ENCODE results near the gene MICAL2. TPM values are rescaled to one million over a fixed set of nuclear protein-coding genes. Genes with fewer than 3 reads are reported as not detected.
"Not testable (repeated sequence)": the region's sequence is repeated elsewhere in the genome, so short reads cannot be mapped to it uniquely, and the experiment has no call there.

The MICAL2 gene
- polyA plus RNA-seq, 1 donor = 18.7 TPM

DNA sequence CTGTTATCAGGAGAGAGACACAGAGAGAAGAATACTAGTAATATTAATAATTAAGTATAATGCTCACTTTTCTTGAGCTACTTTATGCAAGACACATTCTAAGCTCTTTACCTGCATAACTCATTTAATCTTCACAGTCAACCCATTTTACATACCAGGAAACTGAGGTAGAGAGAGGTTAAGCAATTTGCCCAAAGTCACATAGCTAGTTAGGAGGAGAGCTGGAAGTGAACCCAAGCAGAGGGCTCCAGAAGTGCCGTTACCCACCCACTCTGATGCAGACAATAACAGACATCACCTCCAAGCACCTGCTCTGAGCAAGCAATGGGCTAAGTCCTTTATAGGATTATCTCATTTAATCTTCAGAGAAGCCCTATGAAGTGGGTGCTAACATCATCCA, 24.8 kb downstream of the MICAL2 start:
- DNase-seq (ENCODE audit: low read depth) = no peak

DNA sequence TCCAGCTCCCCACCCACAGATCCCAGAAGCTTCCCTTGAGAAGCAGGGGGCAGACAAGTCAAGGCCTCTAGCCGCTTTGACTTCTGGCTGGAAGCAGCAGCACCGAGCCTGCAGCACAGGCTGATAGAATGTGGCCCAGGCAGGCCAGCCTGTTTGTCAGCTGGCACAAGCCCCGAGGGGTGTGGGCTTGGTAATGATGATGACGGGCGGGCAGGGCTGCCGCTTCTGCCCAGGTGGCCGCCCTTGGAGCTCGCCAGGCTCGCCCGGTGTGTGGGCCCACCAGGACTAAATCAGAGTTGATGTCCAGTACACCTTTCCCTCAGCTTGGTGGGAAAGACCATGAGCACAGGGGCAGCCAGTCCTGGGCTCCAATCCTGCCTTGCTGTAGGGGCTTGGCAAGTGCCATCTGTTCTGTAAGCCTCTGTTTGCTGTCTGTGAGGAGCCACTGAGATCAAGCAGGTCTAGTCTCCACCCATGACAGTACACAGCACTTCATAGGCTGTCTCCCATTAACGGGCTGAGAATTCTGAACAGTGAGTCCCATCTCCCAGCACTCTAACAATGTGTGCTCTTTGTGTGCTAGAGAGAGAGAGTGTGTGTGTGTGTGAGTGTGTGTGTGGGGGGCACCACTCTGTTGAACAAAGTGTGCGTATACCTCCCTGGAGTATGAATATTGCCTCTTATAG, 26.8 kb downstream of the MICAL2 start:
- DNase-seq (ENCODE audit: low read depth) = no peak

DNA sequence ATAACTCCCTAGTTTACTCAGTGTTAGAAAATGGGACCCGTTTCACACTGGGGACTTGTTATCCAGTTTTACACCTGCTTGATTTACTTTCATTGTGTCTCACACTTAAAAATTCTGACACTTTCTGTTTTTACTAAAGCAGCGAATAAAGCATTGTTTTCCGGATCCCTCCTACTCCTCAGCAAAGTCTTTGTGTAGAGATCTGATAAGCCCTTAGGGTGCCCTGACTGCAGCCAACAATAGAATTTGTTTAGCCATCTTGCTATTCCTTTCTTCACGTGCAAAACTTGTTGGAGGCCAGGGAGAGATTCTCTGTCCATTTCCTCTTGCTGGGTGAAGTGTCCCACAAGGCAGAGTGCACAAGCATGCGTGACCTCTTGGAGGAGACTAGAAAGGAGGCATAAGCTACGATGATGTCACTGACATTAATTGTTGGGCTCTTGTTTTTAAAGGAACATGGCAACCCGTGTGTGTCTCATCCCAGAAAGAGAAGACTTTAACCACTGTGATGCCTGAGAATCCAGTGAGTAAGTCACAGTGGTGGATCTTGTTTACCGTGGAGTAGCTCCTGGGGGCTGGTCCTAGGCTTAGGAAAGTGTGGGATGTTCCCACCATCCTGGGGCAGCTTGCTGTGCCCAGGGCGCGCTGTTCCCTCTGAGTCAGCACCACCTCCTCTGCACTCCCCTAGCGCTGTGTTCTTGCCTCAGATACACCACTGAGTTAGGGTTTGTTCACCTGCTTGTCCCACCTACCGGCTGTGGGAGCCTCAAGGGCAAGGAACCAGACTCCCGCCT, 27.7 kb downstream of the MICAL2 start:
- no peak for DNase-seq (ENCODE audit: low read depth)

- no peak for DNase-seq (ENCODE audit: low read depth)
Observed at GRCh38 chr11:12139144-12139881, 28.9 kb downstream of the MICAL2 start.

- DNase-seq (ENCODE audit: low read depth) = no peak
Observed at GRCh38 chr11:12140186-12140793, 29.9 kb downstream of the MICAL2 start.

GRCh38 chr11:12141283-12141682, 30.9 kb downstream of the MICAL2 start:
- DNase-seq (ENCODE audit: low read depth) = no peak

- DNase-seq (ENCODE audit: low read depth) = no peak
Observed at GRCh38 chr11:12142176-12142575, 31.8 kb downstream of the MICAL2 start.

- no peak for DNase-seq (ENCODE audit: low read depth)
Observed at GRCh38 chr11:12142909-12143308, 32.5 kb downstream of the MICAL2 start.

DNA sequence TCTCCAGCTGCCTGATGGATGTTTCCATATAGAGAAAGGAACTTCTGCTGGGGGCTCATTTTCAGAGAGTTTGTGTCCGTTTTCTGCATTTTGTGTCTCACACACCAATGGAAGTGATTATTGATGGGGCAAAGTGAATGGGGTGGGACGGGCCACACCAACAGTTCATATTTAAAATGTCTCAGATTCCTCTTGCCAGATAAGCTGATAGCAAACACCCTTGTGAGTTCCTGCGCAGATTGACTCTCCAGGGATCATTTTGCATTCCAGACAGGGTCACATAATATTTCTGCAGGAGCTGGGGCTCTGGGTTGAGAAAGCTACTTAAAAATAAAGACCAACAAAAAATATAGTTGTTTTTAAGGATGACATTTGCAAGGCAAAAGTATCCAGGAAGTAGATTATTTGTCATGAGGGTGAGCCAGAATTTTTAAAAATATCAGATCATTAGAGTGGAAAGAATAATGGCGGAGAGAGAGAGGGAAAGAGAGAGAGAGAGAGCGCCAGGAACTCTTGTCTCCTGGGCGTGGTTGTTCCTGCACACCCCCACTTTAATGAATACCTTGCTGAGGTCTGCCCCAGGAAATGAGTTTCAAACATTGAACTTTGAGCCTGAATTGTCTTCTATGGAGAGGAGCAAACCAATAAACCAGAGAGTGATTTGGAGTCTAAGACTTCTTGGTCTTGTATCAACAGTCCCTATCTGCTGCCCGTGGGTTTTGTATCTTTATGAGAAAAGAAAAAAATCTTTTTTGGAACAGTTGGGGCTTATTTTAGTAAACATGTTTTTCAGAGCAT, 33.3 kb downstream of the MICAL2 start:
- no peak for DNase-seq (ENCODE audit: low read depth)

GRCh38 chr11:12144330-12145174, 34.2 kb downstream of the MICAL2 start:
- DNase-seq (ENCODE audit: low read depth) = no peak

DNA sequence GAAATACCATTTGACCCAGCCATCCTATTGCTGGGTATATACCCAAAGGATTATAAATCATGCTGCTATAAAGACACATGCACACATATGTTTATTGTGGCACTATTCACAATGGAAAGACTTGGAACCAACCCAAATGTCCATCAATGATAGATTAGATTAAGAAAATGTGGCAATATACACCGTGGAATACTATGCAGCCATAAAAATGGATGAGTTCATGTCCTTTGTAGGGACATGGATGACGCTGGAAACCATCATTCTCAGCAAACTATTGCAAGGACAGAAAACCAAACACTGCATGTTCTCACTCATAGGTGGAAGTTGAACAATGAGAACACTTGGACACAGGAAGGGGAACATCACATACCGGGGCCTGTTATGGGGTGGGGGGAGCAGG, 36.3 kb downstream of the MICAL2 start:
- DNase-seq (ENCODE audit: low read depth) = not testable (repeated sequence)

DNA sequence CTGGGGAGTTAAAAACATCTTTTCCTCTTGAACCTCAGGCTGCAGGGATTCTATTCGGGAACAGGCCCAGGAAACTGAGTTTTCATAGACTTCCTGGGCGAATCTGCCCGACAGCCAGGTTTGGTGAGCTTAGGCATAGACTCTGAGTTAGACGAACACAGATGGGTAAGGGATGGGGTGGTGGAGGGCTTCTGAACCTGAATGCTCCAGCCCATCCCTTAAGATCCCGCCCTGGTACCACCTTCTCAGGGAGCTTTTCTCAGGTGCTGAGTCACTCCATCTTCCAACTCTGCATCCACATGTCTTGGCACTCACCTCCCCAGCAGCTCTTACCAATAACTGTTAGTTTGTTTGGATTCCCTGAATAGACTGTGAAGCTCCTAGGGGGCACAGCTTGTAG, 37.4 kb downstream of the MICAL2 start:
- no peak for DNase-seq (ENCODE audit: low read depth)

DNA sequence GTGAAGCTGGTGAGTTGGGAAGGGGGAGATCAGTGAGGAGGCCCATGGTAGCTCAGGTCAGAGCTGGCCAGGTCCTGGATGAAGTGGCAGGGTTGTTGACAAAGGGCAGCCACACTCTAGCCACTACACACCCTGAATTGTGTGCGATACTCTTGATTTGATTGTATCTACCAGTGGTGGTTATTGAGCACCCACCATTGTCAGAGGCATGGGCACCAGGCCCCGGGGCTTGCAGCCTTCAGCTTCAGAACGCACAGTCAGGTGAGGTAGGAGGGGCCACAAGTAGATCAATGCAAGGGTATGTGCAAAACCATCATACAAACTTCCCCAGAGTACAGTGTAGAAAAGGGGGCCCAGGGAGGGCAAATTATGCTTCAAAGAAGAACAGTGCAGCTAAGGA, 38.1 kb downstream of the MICAL2 start:
- DNase-seq (ENCODE audit: low read depth) = no peak

GRCh38 chr11:12148882-12149281, 38.5 kb downstream of the MICAL2 start:
- DNase-seq (ENCODE audit: low read depth) = no peak

DNA sequence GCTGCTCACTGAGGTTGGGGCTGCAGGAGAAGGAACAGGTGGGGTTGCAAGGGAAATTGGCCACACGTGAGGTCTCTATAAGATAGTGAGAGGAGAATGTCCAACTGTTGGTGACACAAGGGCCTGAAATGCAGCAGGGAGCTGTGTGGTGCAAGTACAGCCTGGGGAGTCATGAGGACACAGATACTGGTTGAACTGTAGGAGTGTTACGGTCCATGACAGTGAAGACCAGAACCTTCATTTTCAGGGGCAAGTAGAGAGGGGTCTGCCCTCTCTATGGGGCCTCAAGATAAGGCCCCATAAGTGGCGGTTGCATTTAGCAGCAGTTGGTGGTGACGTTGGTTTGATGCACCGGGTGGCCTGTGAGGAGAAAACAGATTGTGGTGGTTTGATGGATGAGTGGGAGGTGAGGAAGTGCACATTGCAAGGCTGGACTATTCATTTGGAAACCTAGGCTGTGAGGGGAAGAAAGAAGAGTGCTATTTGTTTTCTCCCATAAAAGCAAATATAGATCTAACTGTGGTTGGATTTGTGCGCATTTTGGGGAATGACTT, 39.4 kb downstream of the MICAL2 start:
- no peak for DNase-seq (ENCODE audit: low read depth)

GRCh38 chr11:12150831-12151382, 40.5 kb downstream of the MICAL2 start:
- DNase-seq (ENCODE audit: low read depth) = no peak

- DNase-seq (ENCODE audit: low read depth) = no peak
Observed at GRCh38 chr11:12152321-12152720, 41.9 kb downstream of the MICAL2 start.

GRCh38 chr11:12154871-12155668, 44.7 kb downstream of the MICAL2 start:
- no peak for DNase-seq (ENCODE audit: low read depth)

- no peak for DNase-seq (ENCODE audit: low read depth)
Observed at GRCh38 chr11:12155696-12156095, 45.3 kb downstream of the MICAL2 start.
